ENCODE data around the gene KCNH4. TPM values are rescaled to one million over a fixed set of nuclear protein-coding genes. Genes with fewer than 3 reads are reported as not detected.
"Not testable (repeated sequence)": the region's sequence is repeated elsewhere in the genome, so short reads cannot be mapped to it uniquely, and the experiment has no call there.

KCNH4 gene
- total RNA-seq, 1 donor from 2014 or later, result not detected

GRCh38 chr17:42187833-42188232 lies 6.9 kb upstream of the KCNH4 start:
- peaks cover 0 to 6% (median 0%) of the 10 kb centered on the region in 3 donors for H3K27me3 ChIP-seq (ENCODE audit: control insufficient read depth in 3 of 3, insufficient read depth in 3 of 3, low read length in 3 of 3)
- H3K36me3 ChIP-seq (ENCODE audit: control insufficient read depth in 3 of 3, insufficient read depth in 3 of 3, low read length in 3 of 3), result peaks cover 0 to 6% (median 4%) of the 10 kb centered on the region in 3 donors
- H3K4me3 ChIP-seq (ENCODE audit: low read length in 3 of 3), result no peak overlapping the region
- no peak overlapping the region for H3K27ac ChIP-seq (ENCODE audit: low read depth, low read length)
- no peaks in the 10 kb centered on the region for H3K9me3 ChIP-seq (ENCODE audit: control insufficient read depth in 3 of 3, low read length in 3 of 3)
- peaks cover 9 to 21% (median 18%) of the 10 kb centered on the region in 3 donors for H3K4me1 ChIP-seq (ENCODE audit: control insufficient read depth in 3 of 3, insufficient read depth in 3 of 3, low read length in 3 of 3)
- no peak overlapping the region for H3K9ac ChIP-seq (ENCODE audit: low read depth in 1 of 3, low read length in 3 of 3)

- not testable (repeated sequence) for H3K9me3 ChIP-seq (ENCODE audit: control insufficient read depth in 3 of 3, low read length in 3 of 3); H3K27ac ChIP-seq (ENCODE audit: low read depth, low read length); H3K9ac ChIP-seq (ENCODE audit: low read depth in 1 of 3, low read length in 3 of 3); H3K4me3 ChIP-seq (ENCODE audit: low read length in 3 of 3); H3K36me3 ChIP-seq (ENCODE audit: control insufficient read depth in 3 of 3, insufficient read depth in 3 of 3, low read length in 3 of 3)
- Histone ChIP-seq H3K4me1 (ENCODE audit: control insufficient read depth in 3 of 3, insufficient read depth in 3 of 3, low read length in 3 of 3) (peaks cover 9 to 21% (median 18%) of the 10 kb centered on the region in 3 donors), H3K27me3 (ENCODE audit: control insufficient read depth in 3 of 3, insufficient read depth in 3 of 3, low read length in 3 of 3) (peaks cover 8 to 12% (median 10%) of the 10 kb centered on the region in 3 donors)
Measured at GRCh38 chr17:42186191-42186590, 5.2 kb upstream of the KCNH4 start.

- Histone ChIP-seq H3K36me3 (ENCODE audit: control insufficient read depth in 3 of 3, insufficient read depth in 3 of 3, low read length in 3 of 3) (no peaks in the 10 kb centered on the region), H3K9me3 (ENCODE audit: control insufficient read depth in 3 of 3, low read length in 3 of 3) (no peaks in the 10 kb centered on the region), H3K4me3 (ENCODE audit: low read length in 3 of 3) (no peak overlapping the region), H3K9ac (ENCODE audit: low read depth in 1 of 3, low read length in 3 of 3) (no peak overlapping the region), H3K27me3 (ENCODE audit: control insufficient read depth in 3 of 3, insufficient read depth in 3 of 3, low read length in 3 of 3) (peaks cover 13 to 18% (median 16%) of the 10 kb centered on the region in 3 donors), H3K27ac (ENCODE audit: low read depth, low read length) (no peak overlapping the region), H3K4me1 (ENCODE audit: control insufficient read depth in 3 of 3, insufficient read depth in 3 of 3, low read length in 3 of 3) (peaks cover 9 to 27% (median 18%) of the 10 kb centered on the region in 3 donors)
Measured at GRCh38 chr17:42185621-42185930, 4.6 kb upstream of the KCNH4 start.

- Histone ChIP-seq H3K27ac (ENCODE audit: low read depth, low read length) (peak within 1 kb of the TSS; percentile 7), H3K9ac (ENCODE audit: low read depth in 1 of 3, low read length in 3 of 3) (peak within 1 kb of the TSS in 1 of 3 donors; percentile 60), H3K9me3 (ENCODE audit: control insufficient read depth in 3 of 3, low read length in 3 of 3) (no peaks in the 10 kb centered on the region)
Measured at GRCh38 chr17:42184713-42185620, 4.0 kb upstream of the KCNH4 start, which contains the start of gene HCRT. Gene HCRT, minus strand, starts transcription at chr17:42185452. Its CDS starts 87 bp downstream, at chr17:42185365.

GRCh38 chr17:42183741-42184711 lies 3.1 kb upstream of the KCNH4 start:
- Histone ChIP-seq H3K4me1 (ENCODE audit: control insufficient read depth in 3 of 3, insufficient read depth in 3 of 3, low read length in 3 of 3) (peaks cover 9 to 30% (median 18%) of the 10 kb centered on the region in 3 donors), H3K27ac (ENCODE audit: low read depth, low read length) (peak overlapping the region; percentile 7), H3K9me3 (ENCODE audit: control insufficient read depth in 3 of 3, low read length in 3 of 3) (no peaks in the 10 kb centered on the region), H3K36me3 (ENCODE audit: control insufficient read depth in 3 of 3, insufficient read depth in 3 of 3, low read length in 3 of 3) (no peaks in the 10 kb centered on the region), H3K4me3 (ENCODE audit: low read length in 3 of 3) (peak overlapping the region; percentile 54 to 77 (median 63)), H3K27me3 (ENCODE audit: control insufficient read depth in 3 of 3, insufficient read depth in 3 of 3, low read length in 3 of 3) (peaks cover 18 to 34% (median 24%) of the 10 kb centered on the region in 3 donors), H3K9ac (ENCODE audit: low read depth in 1 of 3, low read length in 3 of 3) (peak overlapping the region in 2 of 3 donors; percentile 54 to 81)

More at GRCh38 chr17:42184713-42185620, 4.0 kb upstream of the KCNH4 start, which contains the start of gene HCRT:
- peak within 1 kb of the TSS; percentile 30 to 77 (median 63) for H3K4me3 ChIP-seq (ENCODE audit: low read length in 3 of 3)
- H3K36me3 ChIP-seq (ENCODE audit: control insufficient read depth in 3 of 3, insufficient read depth in 3 of 3, low read length in 3 of 3), result no peaks in the 10 kb centered on the region
- H3K4me1 ChIP-seq (ENCODE audit: control insufficient read depth in 3 of 3, insufficient read depth in 3 of 3, low read length in 3 of 3), result peaks cover 9 to 30% (median 18%) of the 10 kb centered on the region in 3 donors
- peaks cover 18 to 24% (median 21%) of the 10 kb centered on the region in 3 donors for H3K27me3 ChIP-seq (ENCODE audit: control insufficient read depth in 3 of 3, insufficient read depth in 3 of 3, low read length in 3 of 3)

GRCh38 chr17:42182927-42183734 lies 2.2 kb upstream of the KCNH4 start:
- peaks cover 9 to 30% (median 18%) of the 10 kb centered on the region in 3 donors for H3K4me1 ChIP-seq (ENCODE audit: control insufficient read depth in 3 of 3, insufficient read depth in 3 of 3, low read length in 3 of 3)
- H3K4me3 ChIP-seq (ENCODE audit: low read length in 3 of 3), result peak overlapping the region; percentile 54 to 77 (median 63)
- H3K27ac ChIP-seq (ENCODE audit: low read depth, low read length), result no peak overlapping the region
- H3K27me3 ChIP-seq (ENCODE audit: control insufficient read depth in 3 of 3, insufficient read depth in 3 of 3, low read length in 3 of 3), result peaks cover 21 to 41% (median 26%) of the 10 kb centered on the region in 3 donors
- no peaks in the 10 kb centered on the region for H3K36me3 ChIP-seq (ENCODE audit: control insufficient read depth in 3 of 3, insufficient read depth in 3 of 3, low read length in 3 of 3)
- H3K9ac ChIP-seq (ENCODE audit: low read depth in 1 of 3, low read length in 3 of 3), result peak overlapping the region in 1 of 3 donors; percentile 81
- no peaks in the 10 kb centered on the region for H3K9me3 ChIP-seq (ENCODE audit: control insufficient read depth in 3 of 3, low read length in 3 of 3)

GRCh38 chr17:42181851-42182207 lies 887 bp upstream of the KCNH4 start:
- Histone ChIP-seq H3K9ac (ENCODE audit: low read depth in 1 of 3, low read length in 3 of 3) (no peak overlapping the region), H3K27ac (ENCODE audit: low read depth, low read length) (no peak overlapping the region), H3K27me3 (ENCODE audit: control insufficient read depth in 3 of 3, insufficient read depth in 3 of 3, low read length in 3 of 3) (peaks cover 21 to 44% (median 26%) of the 10 kb centered on the region in 3 donors), H3K4me3 (ENCODE audit: low read length in 3 of 3) (no peak overlapping the region), H3K9me3 (ENCODE audit: control insufficient read depth in 3 of 3, low read length in 3 of 3) (no peaks in the 10 kb centered on the region), H3K36me3 (ENCODE audit: control insufficient read depth in 3 of 3, insufficient read depth in 3 of 3, low read length in 3 of 3) (no peaks in the 10 kb centered on the region), H3K4me1 (ENCODE audit: control insufficient read depth in 3 of 3, insufficient read depth in 3 of 3, low read length in 3 of 3) (peaks cover 9 to 30% (median 18%) of the 10 kb centered on the region in 3 donors)

- Histone ChIP-seq H3K9me3 (ENCODE audit: control insufficient read depth in 3 of 3, low read length in 3 of 3) (no peaks in the 10 kb centered on the region), H3K9ac (ENCODE audit: low read depth in 1 of 3, low read length in 3 of 3) (no peak overlapping the region), H3K27ac (ENCODE audit: low read depth, low read length) (no peak overlapping the region), H3K36me3 (ENCODE audit: control insufficient read depth in 3 of 3, insufficient read depth in 3 of 3, low read length in 3 of 3) (no peaks in the 10 kb centered on the region), H3K27me3 (ENCODE audit: control insufficient read depth in 3 of 3, insufficient read depth in 3 of 3, low read length in 3 of 3) (peaks cover 21 to 46% (median 26%) of the 10 kb centered on the region in 3 donors), H3K4me3 (ENCODE audit: low read length in 3 of 3) (no peak overlapping the region), H3K4me1 (ENCODE audit: control insufficient read depth in 3 of 3, insufficient read depth in 3 of 3, low read length in 3 of 3) (peaks cover 9 to 30% (median 18%) of the 10 kb centered on the region in 3 donors)
Measured at GRCh38 chr17:42180411-42180921, 476 bp downstream of the KCNH4 start.

GRCh38 chr17:42179911-42180410 lies 981 bp downstream of the KCNH4 start:
- Histone ChIP-seq H3K9ac (ENCODE audit: low read depth in 1 of 3, low read length in 3 of 3) (no peak overlapping the region), H3K36me3 (ENCODE audit: control insufficient read depth in 3 of 3, insufficient read depth in 3 of 3, low read length in 3 of 3) (no peaks in the 10 kb centered on the region), H3K4me3 (ENCODE audit: low read length in 3 of 3) (no peak overlapping the region), H3K4me1 (ENCODE audit: control insufficient read depth in 3 of 3, insufficient read depth in 3 of 3, low read length in 3 of 3) (peaks cover 8 to 27% (median 14%) of the 10 kb centered on the region in 3 donors), H3K27me3 (ENCODE audit: control insufficient read depth in 3 of 3, insufficient read depth in 3 of 3, low read length in 3 of 3) (peaks cover 21 to 46% (median 26%) of the 10 kb centered on the region in 3 donors), H3K9me3 (ENCODE audit: control insufficient read depth in 3 of 3, low read length in 3 of 3) (no peaks in the 10 kb centered on the region), H3K27ac (ENCODE audit: low read depth, low read length) (no peak overlapping the region)

Measured in skeletal muscle tissue (tissue), 4 donors.